ENCODE data around the gene PRKG1.

The PRKG1 gene

GRCh38 chr10:52300599-52301277, 1226.5 kb downstream of the PRKG1 start:
- no peak for TF ChIP-seq SPI1 (IDR thresholded peaks at IDR 0.05; ENCODE audit: borderline replicate concordance, low read depth)
- no peak for TF ChIP-seq CTCF (IDR thresholded peaks at IDR 0.05; ENCODE audit: insufficient read depth, low read length)
- TF ChIP-seq GABPA (IDR thresholded peaks at IDR 0.05; ENCODE audit: low read depth): no peak
- TF ChIP-seq REST (IDR thresholded peaks at IDR 0.05; ENCODE audit: insufficient replicate concordance, low read depth): no peak
- TF ChIP-seq POLR2AphosphoS5 (IDR thresholded peaks at IDR 0.05; ENCODE audit: low read depth): no peak
- Histone ChIP-seq H3K27me3 (ENCODE audit: insufficient read depth, poor library complexity, severe bottlenecking) (no peaks in the 10 kb centered on the region), H3K27ac (replicated peaks) (no peak overlapping the region), H3K4me3 (replicated peaks; ENCODE audit: insufficient read depth, low read length) (no peak overlapping the region)
- no peak for DNase-seq (ENCODE audit: low read depth in 1 of 2, low spot score in 1 of 2)

- Histone ChIP-seq H3K27me3 (ENCODE audit: insufficient read depth, poor library complexity, severe bottlenecking) (peaks cover 6% of the 10 kb centered on the region), H3K4me3 (replicated peaks; ENCODE audit: insufficient read depth, low read length) (no peak overlapping the region), H3K27ac (replicated peaks) (no peak overlapping the region)
- TF ChIP-seq CTCF (IDR thresholded peaks at IDR 0.05; ENCODE audit: insufficient read depth, low read length) (peak; percentile 28), GABPA (IDR thresholded peaks at IDR 0.05; ENCODE audit: low read depth) (no peak)
- peak in 1 of 2 experiments; percentile 29 for DNase-seq (ENCODE audit: low read depth in 1 of 2, low spot score in 1 of 2)
Observed at GRCh38 chr10:52308251-52309031, 1234.2 kb downstream of the PRKG1 start.

DNA sequence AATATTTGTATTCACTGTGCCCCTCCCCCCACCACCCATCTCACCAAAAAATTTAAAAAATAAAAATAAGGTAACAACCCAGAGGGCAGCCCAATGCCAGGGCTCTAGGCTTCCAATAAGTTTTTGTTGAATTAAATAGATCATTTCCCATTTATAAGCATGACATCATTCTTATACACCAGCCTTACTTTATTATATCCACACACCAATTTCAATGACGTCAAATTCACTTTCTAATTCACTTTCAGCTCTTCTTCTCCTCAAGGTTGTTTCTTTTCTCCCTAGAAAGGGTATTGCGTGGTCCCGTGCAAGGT, 1238.6 kb downstream of the PRKG1 start:
- TF ChIP-seq REST (IDR thresholded peaks at IDR 0.05; ENCODE audit: insufficient replicate concordance, low read depth) (no peak), CTCF (IDR thresholded peaks at IDR 0.05; ENCODE audit: insufficient read depth, low read length) (no peak)
- DNase-seq (ENCODE audit: low read depth in 1 of 2, low spot score in 1 of 2): no peak
- H3K27ac ChIP-seq (replicated peaks): no peak overlapping the region
- H3K4me3 ChIP-seq (replicated peaks; ENCODE audit: insufficient read depth, low read length): no peak overlapping the region
- peaks cover 19% of the 10 kb centered on the region for H3K27me3 ChIP-seq (ENCODE audit: insufficient read depth, poor library complexity, severe bottlenecking)

Measured in HL-60 (cell line).